A375 (cell line): ENCODE results near the gene DNAAF8. TPM values are rescaled to one million over a fixed set of nuclear protein-coding genes. Genes with fewer than 3 reads are reported as not detected.

Source experiments
- small RNA-seq: library from RNA; depleted of rRNA; stranded (forward); fragments of <200 nt; gene quantifications from one replicate; pipeline ENCODE3, GENCODE V24; 2014
- total RNA-seq: library from RNA; depleted of rRNA; stranded (reverse); fragments of >200 nt; shearing (Covaris generic); gene quantifications from 2 replicates; pipeline ENCODE4 v1.2.3, GENCODE V29; 2014; rRNA removed

Gene DNAAF8
- 0.93 and 1.5 TPM in 2 replicates for total RNA-seq

DNA sequence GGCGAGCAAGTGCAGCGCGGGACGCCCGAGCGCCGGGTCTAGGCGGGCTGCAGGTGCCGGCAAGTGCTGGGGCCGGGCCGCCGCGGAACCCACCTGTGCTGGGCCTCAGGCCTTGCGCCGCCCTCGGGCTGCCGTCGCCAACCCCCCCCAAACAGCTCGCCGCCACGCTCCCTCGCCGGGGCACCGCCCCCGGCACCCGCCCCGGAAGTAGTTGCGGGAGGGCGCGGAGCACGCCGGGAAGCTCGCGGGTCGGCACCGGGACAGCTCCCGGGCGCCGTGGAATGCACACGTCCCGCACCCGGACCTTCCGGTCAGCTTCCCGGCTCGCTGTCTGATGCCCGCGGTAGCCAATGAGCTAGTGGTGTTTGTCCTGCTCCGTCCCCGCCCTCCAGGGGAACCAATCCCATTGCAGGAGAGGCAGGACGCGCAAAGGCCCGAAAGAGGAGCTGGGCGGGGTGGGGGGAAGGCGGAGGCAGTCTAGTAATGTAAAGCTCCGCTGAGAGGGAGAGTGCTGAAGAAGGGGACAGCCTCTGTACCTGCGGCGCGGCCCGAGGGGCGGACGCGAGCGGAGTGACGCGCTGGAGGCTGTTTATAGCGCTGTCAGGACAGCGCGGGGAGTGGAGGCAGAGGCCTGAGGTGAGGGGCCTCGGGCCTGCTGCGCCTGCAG is at the start of gene DNAAF8, which contains the start of gene ANKS3:
TSS of gene DNAAF8 (plus strand) at position 475 of the 667 bp plus-strand sequence. CDS start 1,978 bp downstream, outside the sequence.
TSS of gene ANKS3 (minus strand) at position 209 of the 667 bp plus-strand sequence. CDS start 4,122 bp downstream, outside the sequence.

DNA sequence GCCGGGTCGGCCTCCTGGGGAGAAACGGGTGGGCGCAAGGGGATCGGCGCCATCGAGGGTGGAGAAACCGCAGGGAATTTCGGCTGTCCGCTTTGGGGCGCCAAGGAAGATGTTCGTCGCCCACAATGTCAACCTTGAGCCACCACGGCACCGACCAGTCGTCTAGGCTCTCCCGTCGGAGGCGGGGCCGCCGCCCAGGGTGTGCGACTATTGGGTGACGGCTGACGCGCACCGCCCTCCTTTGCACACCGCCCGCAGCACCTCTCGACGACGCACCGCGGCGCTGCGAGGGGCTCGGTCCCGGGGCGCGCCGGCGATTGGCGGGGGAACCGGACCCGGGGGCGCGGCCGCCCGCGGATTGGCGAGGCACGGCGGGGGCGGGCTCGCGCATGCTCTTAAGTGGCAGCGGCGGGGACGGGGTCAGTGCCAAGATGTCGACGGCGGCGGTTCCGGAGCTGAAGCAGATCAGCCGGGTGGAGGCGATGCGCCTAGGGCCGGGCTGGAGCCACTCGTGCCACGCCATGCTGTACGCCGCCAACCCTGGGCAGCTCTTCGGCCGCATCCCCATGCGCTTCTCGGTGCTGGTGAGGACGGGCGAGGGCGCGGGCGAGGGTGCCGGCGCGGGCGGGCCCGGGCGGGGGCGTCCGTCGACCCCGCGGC is 40.9 kb upstream of the DNAAF8 start, which contains the start of gene NUDT16L1:
TSS of gene NUDT16L1 (plus strand) at position 267 of the 660 bp plus-strand sequence. CDS start at position 432, 165 bp downstream.

DNA sequence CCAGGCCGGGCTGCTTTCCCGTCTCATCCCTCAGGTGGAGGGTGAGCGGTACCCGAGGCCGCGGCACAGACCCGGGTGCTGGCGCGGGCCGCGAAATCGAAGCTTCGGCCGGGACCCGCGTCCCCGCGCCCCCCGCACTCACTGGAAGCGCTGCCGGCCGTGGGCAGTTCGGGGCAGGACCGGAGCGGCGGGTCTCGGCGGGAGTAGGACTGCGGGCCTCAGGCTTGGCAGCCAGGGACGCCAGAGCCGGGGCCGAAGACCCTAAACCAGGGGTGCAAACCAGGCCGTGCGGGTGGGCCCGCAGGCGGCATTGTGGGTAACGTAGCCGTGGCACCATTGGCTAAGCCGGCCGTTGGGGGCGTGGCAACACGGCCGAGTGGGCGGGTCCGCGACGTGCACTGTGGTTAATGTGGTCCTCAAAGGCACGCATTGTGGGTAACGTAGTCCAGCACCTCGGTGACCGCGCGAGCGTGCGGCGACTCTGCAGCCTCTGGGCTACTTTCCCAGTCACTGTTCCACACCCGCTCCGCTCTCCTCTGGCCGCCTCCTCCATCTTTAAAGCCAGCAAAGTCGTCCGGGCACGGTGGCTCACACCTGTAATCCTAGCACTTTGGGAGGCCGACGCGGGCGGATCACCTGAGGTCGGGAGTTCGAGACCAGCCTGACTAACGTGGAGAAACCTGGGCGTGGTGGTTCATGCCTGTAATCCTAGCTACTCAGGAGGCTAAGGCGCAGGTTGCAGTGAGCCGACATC is 32.7 kb downstream of the DNAAF8 start, which contains the start of gene ZNF500:
TSS of gene ZNF500 (minus strand) at position 288 of the 754 bp plus-strand sequence. CDS start 1,184 bp downstream, outside the sequence.

DNA sequence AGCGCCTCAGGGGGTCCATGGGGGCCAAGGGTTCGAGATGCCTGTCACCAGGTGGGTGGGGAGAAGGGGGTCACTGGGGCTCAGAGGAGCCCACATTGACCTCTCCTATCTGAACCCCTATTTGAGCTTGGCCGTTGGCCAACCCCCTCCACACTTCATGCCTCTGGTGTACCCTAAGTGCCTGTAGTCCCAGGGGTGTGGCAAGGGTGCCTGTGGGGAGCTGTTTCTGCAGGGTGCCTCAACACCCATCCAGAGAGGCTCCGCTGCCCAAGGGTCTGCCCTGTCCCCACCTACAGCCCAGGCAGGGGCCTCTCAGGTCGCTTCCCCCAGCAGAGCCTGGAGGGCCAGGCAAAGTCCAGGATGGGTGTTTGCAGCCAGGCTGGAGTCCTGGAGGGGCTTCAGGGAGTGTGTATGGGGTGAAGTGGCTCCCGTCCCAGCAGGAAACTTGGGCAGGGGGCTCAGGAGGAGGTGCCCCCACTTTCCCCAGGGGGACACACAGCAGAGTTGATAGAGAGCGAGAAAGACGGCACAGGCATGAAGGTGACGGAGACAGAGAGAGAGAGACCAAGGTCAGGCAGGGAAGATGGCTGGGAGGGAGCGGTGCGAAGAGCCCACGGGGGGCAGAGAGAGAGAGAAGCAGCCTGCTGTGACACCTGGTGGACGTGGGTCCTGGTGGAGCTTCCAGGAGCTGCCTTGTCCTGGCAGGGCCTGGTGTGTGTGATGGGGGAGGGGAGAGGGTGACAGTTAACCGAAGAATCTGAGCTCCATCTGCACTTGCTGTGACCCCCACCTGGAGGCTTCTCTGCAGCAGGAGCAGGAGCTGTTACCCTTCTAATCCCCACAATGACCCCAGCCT is 53.5 kb downstream of the DNAAF8 start, which contains the start of gene SEPTIN12:
TSS of gene SEPTIN12 (minus strand) at position 719 of the 856 bp plus-strand sequence. CDS start at position 19, 700 bp downstream.

DNA sequence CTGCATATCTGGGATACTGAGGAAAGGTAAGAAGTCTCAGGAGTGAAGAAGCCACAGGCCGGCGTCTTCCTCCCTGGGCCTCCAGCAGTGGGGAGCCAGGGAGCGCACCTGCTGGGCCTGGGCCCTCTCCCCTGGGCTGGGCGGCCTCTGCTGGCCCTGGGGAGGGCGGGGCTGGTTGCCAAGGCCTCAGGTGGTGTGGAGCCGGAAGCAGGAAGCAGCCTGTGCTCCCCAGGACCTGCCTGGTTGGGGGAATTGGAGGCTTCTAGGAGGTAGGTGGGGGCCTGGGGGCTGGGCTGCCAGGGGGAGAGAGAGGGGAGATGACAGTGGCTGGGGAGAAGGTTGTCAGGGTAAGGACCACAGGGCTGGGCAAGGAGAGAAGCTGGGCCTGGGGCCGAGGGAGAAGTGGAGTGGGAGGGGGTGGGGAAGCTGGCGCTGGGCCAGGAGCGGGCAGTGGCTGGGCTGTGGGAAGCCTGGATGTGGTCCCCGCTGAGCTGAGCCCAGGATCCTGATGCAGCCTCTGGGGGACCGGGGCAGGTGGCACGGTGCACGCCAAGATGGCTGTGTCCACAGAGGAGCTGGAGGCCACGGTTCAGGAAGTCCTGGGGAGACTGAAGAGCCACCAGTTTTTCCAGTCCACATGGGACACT is 61.0 kb downstream of the DNAAF8 start, which contains the start of gene SMIM22:
TSS of gene SMIM22 (plus strand) at position 189 of the 647 bp plus-strand sequence. CDS start at position 555, 366 bp downstream.

Small RNA genes within 50 kb of the gene (small RNA-seq; reads per million reads assigned to genes)
- gene RF00017, result not detected

Other genes starting within 250 kb of the DNAAF8 start
- gene CDIP1, start 195.8 kb upstream of the DNAAF8 start, total RNA-seq, result 8.0 and 8.1 TPM in 2 replicates
- gene C16orf96, start 178.2 kb upstream of the DNAAF8 start, total RNA-seq, result not detected in 2 replicates
- gene UBALD1, start 119.6 kb upstream of the DNAAF8 start, total RNA-seq, result 62.3 and 71.6 TPM in 2 replicates
- 26.1 and 27.5 TPM in 2 replicates for gene MGRN1, start 109.7 kb upstream of the DNAAF8 start, total RNA-seq
- gene NUDT16L1, start 41.0 kb upstream of the DNAAF8 start, total RNA-seq, result 32.3 and 33.4 TPM in 2 replicates
- 21.2 and 22.8 TPM in 2 replicates for gene ANKS3, start 266 bp upstream of the DNAAF8 start, total RNA-seq
- 7.8 and 8.6 TPM in 2 replicates for gene ZNF500, start 32.6 kb downstream of the DNAAF8 start, total RNA-seq
- gene SEPTIN12, start 53.8 kb downstream of the DNAAF8 start, total RNA-seq, result 0.08 TPM in 1 of 2 replicates, not detected in the other
- not detected in 2 replicates for gene SMIM22, start 60.8 kb downstream of the DNAAF8 start, total RNA-seq
- gene ROGDI, start 68.1 kb downstream of the DNAAF8 start, total RNA-seq, result 15.1 and 17.3 TPM in 2 replicates
- gene GLYR1, start 112.8 kb downstream of the DNAAF8 start, total RNA-seq, result 40.2 and 47.4 TPM in 2 replicates
- gene UBN1, start 112.9 kb downstream of the DNAAF8 start, total RNA-seq, result 42.4 and 44.3 TPM in 2 replicates
- 0.26 and 0.27 TPM in 2 replicates for gene PPL, start 202.6 kb downstream of the DNAAF8 start, total RNA-seq
- not detected in 2 replicates for gene SEC14L5, start 223.8 kb downstream of the DNAAF8 start, total RNA-seq